H1 (cell line): ENCODE results near the gene TP73.

Source experiments
- CTCF ChIP-seq, 3 experiments: IDR thresholded peaks; 1 replicate in 2 of 3; 2 replicates in 1 of 3; pipeline versions ENCODE4 v1.5.1 to v1.6.1; 2011; ENCODE audit warnings: low read length in 3 of 3, mild to moderate bottlenecking in 3 of 3, inconsistent platforms in 2 of 3, low read depth in 1 of 3, moderate library complexity in 1 of 3; ENCODE audit not compliant: insufficient read depth in 1 of 3; ENCODE audit errors: control extremely low read depth in 1 of 3
- EP300 ChIP-seq, 2 experiments: IDR thresholded peaks; 1 replicate in 1 of 2; 2 replicates in 1 of 2; pipeline ENCODE4 v1.6.1; 2011 to 2012; ENCODE audit warnings: low read depth in 2 of 2, low read length in 2 of 2, mild to moderate bottlenecking in 2 of 2, borderline replicate concordance in 1 of 2, inconsistent platforms in 1 of 2, moderate library complexity in 1 of 2
- EZH2 ChIP-seq: fragments of 200-600 bp; sonication (generic); IDR thresholded peaks from 2 replicates; pipeline ENCODE4 v1.7.1; 2012; ENCODE audit warnings: low read depth, mild to moderate bottlenecking, moderate library complexity, low read length, inconsistent platforms; ENCODE audit not compliant: severe bottlenecking
- HDAC6 ChIP-seq: IDR thresholded peaks from one replicate; pipeline ENCODE4 v1.7.1; 2012; ENCODE audit warnings: low read depth, mild to moderate bottlenecking, inconsistent platforms, low read length, moderate library complexity
- SIX5 ChIP-seq: IDR thresholded peaks from 2 replicates; pipeline ENCODE4 v1.6.1; 2011; ENCODE audit warnings: mild to moderate bottlenecking, low read depth, low read length
- YY1 ChIP-seq: IDR thresholded peaks from 2 replicates; pipeline ENCODE4 v1.6.1; 2011; ENCODE audit warnings: low read depth, mild to moderate bottlenecking, low read length
- TF ChIP-seq, protein P1 (sequence below): IDR thresholded peaks from 2 replicates; pipeline ENCODE4 v1.6.1; 2012; ENCODE audit warnings: low read length, inconsistent platforms

DNA sequence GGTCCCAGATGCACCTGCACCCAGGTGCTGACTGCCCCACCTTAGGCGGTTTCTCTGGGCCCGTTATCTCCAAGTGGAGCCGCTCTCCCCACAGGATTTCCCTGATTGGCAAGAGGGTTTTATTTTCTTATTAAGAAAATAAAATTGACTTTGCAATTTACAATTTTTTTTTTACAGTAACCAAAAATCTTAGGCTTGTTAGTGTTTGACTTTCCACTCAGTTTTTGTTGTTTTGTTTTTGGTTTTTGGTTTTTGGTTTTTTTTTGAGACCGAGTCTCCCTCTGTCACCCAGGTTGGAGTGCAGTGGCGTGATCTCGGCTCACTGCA is 95.2 kb downstream of the TP73 start:
- TF ChIP-seq CTCF (IDR thresholded peaks at IDR 0.05; ENCODE audit: control extremely low read depth in 1 of 3, insufficient read depth in 1 of 3, low read depth in 1 of 3, low read length in 3 of 3) (no peak), YY1 (no peak), SIX5 (no peak), EP300 (IDR thresholded peaks at IDR 0.05; ENCODE audit: borderline replicate concordance in 1 of 2, low read depth in 2 of 2, low read length in 2 of 2) (no peak), HDAC6 (no peak), EZH2 (no peak)
- TF ChIP-seq, protein P1, sequence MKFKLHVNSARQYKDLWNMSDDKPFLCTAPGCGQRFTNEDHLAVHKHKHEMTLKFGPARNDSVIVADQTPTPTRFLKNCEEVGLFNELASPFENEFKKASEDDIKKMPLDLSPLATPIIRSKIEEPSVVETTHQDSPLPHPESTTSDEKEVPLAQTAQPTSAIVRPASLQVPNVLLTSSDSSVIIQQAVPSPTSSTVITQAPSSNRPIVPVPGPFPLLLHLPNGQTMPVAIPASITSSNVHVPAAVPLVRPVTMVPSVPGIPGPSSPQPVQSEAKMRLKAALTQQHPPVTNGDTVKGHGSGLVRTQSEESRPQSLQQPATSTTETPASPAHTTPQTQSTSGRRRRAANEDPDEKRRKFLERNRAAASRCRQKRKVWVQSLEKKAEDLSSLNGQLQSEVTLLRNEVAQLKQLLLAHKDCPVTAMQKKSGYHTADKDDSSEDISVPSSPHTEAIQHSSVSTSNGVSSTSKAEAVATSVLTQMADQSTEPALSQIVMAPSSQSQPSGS: no peak
